Activated gamma-delta T cell (primary cell): Measurements from ENCODE around the gene BSCL2.
"Not testable (repeated sequence)": the region's sequence is repeated elsewhere in the genome, so short reads cannot be mapped to it uniquely, and the experiment has no call there.

Source experiments
- DNase-seq: peaks from one replicate; lab custom pipeline; 2025; lab: John Stamatoyannopoulos, UW

The BSCL2 gene

GRCh38 chr11:62656796-62657429 is 50.3 kb downstream of the BSCL2 start:
- DNase-seq: no peak

- DNase-seq: no peak
Measured at GRCh38 chr11:62654297-62654696, 52.9 kb downstream of the BSCL2 start.

- DNase-seq: peak; percentile 21
Measured at GRCh38 chr11:62652161-62653006, 54.8 kb downstream of the BSCL2 start.

DNA sequence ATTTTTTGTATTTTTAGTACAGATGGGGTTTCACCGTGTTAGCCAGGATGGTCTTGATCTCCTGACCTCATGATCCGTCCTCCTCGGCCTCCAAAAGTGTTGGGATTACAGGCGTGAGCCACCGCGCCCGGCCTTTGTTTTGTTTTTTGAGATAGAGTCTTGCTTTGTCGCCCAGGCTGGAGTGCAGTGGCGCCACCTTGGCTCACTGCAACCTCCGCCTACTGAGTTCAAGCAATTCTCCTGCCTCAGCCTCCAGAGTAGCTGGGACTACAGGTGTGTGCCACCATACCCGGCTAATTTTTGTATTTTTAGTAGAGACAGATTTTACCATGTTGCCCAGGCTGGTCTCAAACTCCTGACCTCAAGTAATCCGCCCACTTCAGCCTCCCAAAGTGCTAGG is 56.9 kb downstream of the BSCL2 start:
- DNase-seq: not testable (repeated sequence)

GRCh38 chr11:62649486-62649885 is 57.7 kb downstream of the BSCL2 start:
- no peak for DNase-seq

DNA sequence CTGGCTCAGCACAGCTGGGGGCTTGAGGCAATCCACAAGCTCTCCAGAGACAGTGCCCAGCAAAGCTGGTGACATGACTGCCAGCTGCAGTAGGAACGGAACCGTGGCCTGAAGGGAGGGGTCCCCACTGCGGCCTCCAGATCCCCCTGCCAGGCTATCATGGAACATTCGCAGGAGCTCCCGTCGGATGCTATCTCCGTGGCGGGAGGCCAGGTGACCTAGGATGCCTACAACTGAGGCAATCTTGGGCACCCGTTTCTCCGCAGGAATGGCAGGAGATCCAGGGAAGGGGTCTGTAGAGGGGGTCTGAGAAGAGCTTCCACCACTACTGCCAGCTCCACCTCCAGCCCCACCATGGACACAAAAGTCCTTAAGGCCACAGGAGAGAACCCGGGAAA is 58.3 kb downstream of the BSCL2 start:
- no peak for DNase-seq

DNA sequence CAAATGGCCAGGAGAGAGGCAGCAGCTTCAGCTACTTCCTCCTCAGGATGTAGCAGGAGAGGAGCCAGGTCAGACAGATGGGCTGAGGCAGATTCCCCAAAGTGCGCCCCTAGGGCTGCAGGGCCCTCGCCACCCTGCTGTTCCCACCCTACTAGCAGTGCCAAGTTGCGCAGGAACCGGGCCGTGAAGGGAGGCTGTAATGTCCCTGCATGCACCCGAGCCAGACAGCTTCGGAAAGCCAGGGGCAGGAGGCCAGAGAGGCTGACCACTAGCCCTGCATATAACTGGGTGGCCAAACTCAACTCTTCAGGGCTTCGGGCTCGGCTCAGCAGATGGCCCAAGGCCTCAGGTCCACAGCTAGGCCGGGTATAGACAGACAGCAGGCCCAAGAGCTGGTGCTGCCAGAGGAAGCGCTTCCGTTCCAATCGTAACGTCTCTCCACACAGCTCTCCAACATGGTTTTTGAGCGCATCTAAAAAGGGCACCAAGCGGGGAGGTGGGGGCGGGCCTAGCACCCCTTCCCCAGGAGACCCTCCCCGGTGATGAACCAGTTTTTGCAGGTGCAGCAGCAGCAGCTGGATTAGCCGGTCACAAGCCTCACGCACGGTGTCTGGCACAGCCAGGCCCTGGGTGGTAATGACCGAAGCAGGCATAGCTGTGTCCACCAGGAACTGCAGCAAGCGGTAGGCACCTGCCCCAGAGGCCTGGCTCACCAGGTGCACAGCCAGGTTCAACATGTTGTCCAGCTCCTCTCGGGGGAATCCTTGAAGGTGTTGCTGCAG is 58.8 kb downstream of the BSCL2 start:
- DNase-seq: no peak

- DNase-seq: no peak
Measured at GRCh38 chr11:62647609-62648005, 59.6 kb downstream of the BSCL2 start.

DNA sequence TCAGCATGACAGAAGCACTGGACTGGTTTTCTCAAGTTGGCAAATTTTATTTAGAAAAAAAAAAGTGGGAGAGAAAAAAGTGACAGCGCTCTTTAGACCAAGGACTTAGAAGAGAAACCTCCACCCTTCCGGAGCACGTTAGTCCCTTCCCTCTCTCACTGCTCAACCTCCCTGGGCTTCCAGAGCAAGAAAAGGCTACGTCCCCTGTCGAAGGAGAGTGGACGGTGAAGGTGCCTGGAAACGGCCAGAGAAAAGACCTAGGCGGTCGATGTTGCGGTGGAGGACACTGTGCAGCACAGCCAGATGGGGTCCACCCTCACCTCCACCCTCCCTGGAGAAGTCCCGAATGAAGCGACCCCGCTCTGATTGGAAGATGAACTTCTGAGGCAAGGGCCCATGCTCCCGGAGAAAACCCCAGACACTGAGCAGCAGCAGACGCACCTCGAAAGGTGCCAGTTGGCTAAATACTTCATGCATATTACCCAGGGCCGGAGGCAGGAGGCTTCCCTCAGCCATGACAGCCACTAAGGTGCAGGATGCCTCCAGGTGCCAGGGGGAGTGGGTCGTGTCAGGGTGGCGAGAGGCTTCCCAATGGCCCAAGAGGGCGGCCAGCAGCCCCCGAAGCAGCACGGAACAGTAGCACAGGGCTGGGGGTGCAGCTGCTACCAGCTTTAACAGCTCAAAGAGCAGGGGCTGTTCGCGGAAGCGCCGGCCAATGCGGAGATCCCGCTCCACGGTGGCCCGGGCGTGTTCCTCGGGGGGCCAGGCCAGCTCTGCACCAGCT is 60.2 kb downstream of the BSCL2 start:
- DNase-seq: no peak

- peak; percentile 94 for DNase-seq
Measured at GRCh38 chr11:62645946-62646824, 61.0 kb downstream of the BSCL2 start, which contains the start of gene GANAB. Gene GANAB, minus strand, starts transcription at chr11:62646613. Its CDS starts 14 bp downstream, at chr11:62646599.

DNA sequence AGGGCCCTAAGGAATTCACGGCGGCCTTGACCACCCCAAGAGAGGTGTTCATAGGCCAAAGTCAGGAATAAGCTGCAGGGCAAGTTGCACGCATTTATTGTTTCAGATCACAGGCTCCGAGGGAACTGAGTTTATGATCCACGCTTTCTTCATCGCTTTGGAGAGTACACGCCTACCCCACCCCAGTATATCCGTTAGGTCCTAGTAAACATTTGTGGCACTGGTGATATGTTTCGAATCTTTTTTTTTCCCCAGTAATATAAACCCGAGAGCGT is 61.6 kb downstream of the BSCL2 start:
- DNase-seq: no peak

GRCh38 chr11:62644220-62644619 is 63.0 kb downstream of the BSCL2 start:
- DNase-seq: no peak
